Measurements from ENCODE around the gene TOMM22. TPM values are rescaled to one million over a fixed set of nuclear protein-coding genes. Genes with fewer than 3 reads are reported as not detected.
A peak's percentile ranks its signal among the peaks of the same experiment; 100 is the strongest.

TOMM22 gene
- total and polyA plus RNA-seq, 7 donors, result 37.7 to 65.2 (median 50.2) TPM

DNA sequence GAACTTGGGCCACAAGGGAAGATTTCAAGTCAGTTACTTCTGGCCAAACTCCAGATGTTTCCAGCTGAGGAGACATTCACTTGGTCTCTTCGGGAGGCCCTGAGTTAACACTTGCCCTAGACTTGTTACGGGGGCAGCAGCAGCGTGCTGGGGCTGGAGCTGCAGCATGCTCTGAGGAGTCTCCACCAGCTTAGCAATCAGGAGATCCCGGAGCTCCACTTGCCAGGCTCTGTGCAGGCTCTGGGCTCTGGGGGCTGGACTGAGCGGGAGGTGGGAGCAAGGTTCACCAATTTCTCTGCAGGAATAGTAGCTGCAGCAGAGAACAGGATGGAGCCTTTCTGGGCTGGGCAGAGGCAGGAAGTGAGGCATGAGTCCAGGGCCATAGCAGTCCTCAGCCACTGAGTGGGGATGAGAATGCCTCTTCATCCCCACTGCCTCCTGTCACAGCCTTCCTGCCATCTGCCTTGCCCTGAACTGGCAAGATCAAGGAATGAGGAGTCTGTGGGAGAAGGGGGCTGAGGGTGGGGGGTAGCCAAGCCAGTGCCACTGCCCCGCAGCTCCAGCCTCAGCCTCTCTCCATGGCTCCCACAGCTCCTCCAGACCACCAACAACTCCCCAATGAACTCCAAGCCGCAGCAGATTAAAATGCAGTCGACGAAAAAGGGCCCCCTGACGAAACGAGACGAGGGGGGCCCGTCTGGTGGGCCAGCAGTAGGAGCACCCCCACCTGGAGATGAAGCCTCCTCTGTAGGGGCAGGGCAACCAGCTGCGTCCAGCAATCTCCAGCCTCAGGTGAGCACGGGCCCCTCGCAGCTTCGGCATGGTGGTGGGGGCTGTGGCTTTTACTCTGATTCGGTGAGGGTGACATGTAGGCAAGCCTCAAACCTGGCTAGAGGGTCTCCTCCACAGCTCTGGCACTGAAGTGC, 47.4 kb downstream of the TOMM22 start:
- Histone ChIP-seq H3K9me3 (no peaks in the 10 kb centered on the region), H3K27ac (no peak overlapping the region), H3K36me3 (peaks cover 57 to 76% (median 73%) of the 10 kb centered on the region in 4 donors), H3K27me3 (no peaks in the 10 kb centered on the region), H3K4me3 (no peak overlapping the region), H3K4me1 (peaks cover 0 to 27% (median 25%) of the 10 kb centered on the region in 4 donors)
- DNase-seq, result no peak
- intact Hi-C loops (cut with DNase I), result no loop called here
- no peak for TF ChIP-seq EP300 (IDR thresholded peaks at IDR 0.05)
- WGBS, 2 donors, result 95 to 96% methylated on average over 18 of the region's 18 CpGs

GRCh38 chr22:38729946-38730345, 48.2 kb downstream of the TOMM22 start:
- WGBS, 2 donors, result 90 to 92% methylated on average over 6 of the region's 6 CpGs
- DNase-seq, result no peak
- peaks cover 0 to 35% (median 33%) of the 10 kb centered on the region in 4 donors for H3K4me1 ChIP-seq
- TF ChIP-seq, protein P1, sequence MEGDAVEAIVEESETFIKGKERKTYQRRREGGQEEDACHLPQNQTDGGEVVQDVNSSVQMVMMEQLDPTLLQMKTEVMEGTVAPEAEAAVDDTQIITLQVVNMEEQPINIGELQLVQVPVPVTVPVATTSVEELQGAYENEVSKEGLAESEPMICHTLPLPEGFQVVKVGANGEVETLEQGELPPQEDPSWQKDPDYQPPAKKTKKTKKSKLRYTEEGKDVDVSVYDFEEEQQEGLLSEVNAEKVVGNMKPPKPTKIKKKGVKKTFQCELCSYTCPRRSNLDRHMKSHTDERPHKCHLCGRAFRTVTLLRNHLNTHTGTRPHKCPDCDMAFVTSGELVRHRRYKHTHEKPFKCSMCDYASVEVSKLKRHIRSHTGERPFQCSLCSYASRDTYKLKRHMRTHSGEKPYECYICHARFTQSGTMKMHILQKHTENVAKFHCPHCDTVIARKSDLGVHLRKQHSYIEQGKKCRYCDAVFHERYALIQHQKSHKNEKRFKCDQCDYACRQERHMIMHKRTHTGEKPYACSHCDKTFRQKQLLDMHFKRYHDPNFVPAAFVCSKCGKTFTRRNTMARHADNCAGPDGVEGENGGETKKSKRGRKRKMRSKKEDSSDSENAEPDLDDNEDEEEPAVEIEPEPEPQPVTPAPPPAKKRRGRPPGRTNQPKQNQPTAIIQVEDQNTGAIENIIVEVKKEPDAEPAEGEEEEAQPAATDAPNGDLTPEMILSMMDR (IDR thresholded peaks at IDR 0.05), result no peak
- TF ChIP-seq POLR2A (IDR thresholded peaks at IDR 0.05) (no peak), POLR2AphosphoS5 (IDR thresholded peaks at IDR 0.05) (no peak), EP300 (IDR thresholded peaks at IDR 0.05) (no peak)
- H3K9me3 ChIP-seq, result no peaks in the 10 kb centered on the region
- peaks cover 48 to 72% (median 67%) of the 10 kb centered on the region in 4 donors for H3K36me3 ChIP-seq
- no peaks in the 10 kb centered on the region for H3K27me3 ChIP-seq
- intact Hi-C loops (cut with DNase I), result no loop called here
- H3K27ac ChIP-seq, result no peak overlapping the region
- H3K4me3 ChIP-seq, result no peak overlapping the region

GRCh38 chr22:38730411-38730871, 48.7 kb downstream of the TOMM22 start:
- no peak for DNase-seq
- Histone ChIP-seq H3K9me3 (no peaks in the 10 kb centered on the region), H3K36me3 (peaks cover 50 to 72% (median 65%) of the 10 kb centered on the region in 4 donors), H3K27me3 (no peaks in the 10 kb centered on the region), H3K27ac (no peak overlapping the region), H3K4me3 (no peak overlapping the region), H3K4me1 (peaks cover 0 to 40% (median 37%) of the 10 kb centered on the region in 4 donors)
- WGBS, 2 donors, result 96 to 97% methylated on average over 13 of the region's 13 CpGs
- TF ChIP-seq POLR2AphosphoS5 (IDR thresholded peaks at IDR 0.05), result no peak
- TF ChIP-seq, protein P1 (IDR thresholded peaks at IDR 0.05), result no peak
- no peak for TF ChIP-seq EP300 (IDR thresholded peaks at IDR 0.05)
- TF ChIP-seq POLR2A (IDR thresholded peaks at IDR 0.05), result no peak
- intact Hi-C loops (cut with DNase I), result no loop called here

DNA sequence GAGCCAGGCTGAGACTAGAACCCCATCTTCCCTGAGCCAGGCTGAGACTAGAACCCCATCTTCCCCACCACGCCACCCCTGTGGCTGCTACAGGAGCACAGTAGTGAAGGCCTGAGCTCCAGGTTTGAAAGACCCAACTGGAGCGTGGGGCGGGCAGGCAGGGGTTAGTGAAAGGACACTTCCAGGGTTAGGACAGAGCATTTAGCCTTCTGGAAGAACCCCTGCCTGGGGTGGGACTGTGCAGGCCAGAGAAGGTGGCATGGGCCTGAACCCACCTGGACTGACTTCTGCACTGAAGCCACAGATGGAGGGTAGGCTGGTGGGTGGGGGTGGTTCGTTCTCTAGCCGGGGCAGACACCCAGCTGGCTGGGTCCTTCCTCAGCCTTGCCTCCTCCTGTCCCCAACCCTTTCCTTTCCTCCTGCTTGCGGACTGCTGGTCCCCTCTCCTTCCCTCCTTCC, 50.0 kb downstream of the TOMM22 start:
- TF ChIP-seq EP300 (IDR thresholded peaks at IDR 0.05), result no peak
- no peak for TF ChIP-seq POLR2A (IDR thresholded peaks at IDR 0.05)
- TF ChIP-seq POLR2AphosphoS5 (IDR thresholded peaks at IDR 0.05), result no peak
- TF ChIP-seq, protein P1 (IDR thresholded peaks at IDR 0.05), result no peak
- Histone ChIP-seq H3K27me3 (no peaks in the 10 kb centered on the region), H3K4me1 (peaks cover 0 to 47% (median 38%) of the 10 kb centered on the region in 4 donors), H3K9me3 (no peaks in the 10 kb centered on the region), H3K36me3 (peaks cover 47 to 72% (median 64%) of the 10 kb centered on the region in 4 donors), H3K27ac (peak overlapping the region; percentile 78 to 81 (median 79)), H3K4me3 (no peak overlapping the region)
- DNase-seq, result no peak
- 89 to 95% methylated on average over 6 of the region's 6 CpGs for WGBS, 2 donors
- intact Hi-C loops (cut with DNase I), result no loop called here

DNA sequence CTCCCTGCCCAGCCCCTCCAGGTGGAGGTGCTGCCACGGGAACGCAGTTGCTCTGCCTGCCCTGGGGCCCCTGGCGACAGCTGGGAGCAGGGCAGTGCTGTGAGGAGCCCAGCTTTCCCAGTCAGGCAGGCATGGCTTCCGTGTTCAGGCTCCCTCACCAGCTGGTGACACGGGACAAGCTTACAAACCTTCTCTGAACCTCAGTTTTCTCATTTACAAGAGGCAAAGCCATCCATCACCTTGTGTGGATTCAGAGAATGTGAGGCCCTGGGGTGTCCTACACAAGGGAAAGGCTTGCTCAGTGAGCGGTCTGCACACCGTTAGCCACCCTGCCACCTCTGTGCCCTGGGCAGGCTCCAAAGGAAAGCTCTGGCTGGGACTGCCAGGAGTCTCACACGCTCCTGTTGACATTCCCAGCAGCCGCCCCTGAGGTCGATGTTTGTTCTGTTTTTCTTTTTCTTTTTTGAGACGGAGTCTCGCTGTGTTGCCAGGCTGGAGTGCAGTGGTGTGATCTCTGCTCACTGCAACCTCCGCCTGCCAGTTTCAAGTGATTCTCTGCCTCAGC, 50.6 kb downstream of the TOMM22 start:
- no peak for DNase-seq
- no peaks in the 10 kb centered on the region for H3K27me3 ChIP-seq
- H3K4me3 ChIP-seq, result no peak overlapping the region
- peak overlapping the region; percentile 78 to 81 (median 79) for H3K27ac ChIP-seq
- intact Hi-C loops (cut with DNase I), result no loop called here
- peaks cover 0 to 47% (median 38%) of the 10 kb centered on the region in 4 donors for H3K4me1 ChIP-seq
- 76 to 86% methylated on average over 13 of the region's 13 CpGs for WGBS, 2 donors
- no peaks in the 10 kb centered on the region for H3K9me3 ChIP-seq
- TF ChIP-seq, protein P1 (IDR thresholded peaks at IDR 0.05), result no peak
- peak; percentile 19 to 63 (median 48) for TF ChIP-seq POLR2AphosphoS5 (IDR thresholded peaks at IDR 0.05)
- H3K36me3 ChIP-seq, result peaks cover 45 to 72% (median 64%) of the 10 kb centered on the region in 4 donors

All from sigmoid colon (tissue), 7 donors.